IMR-90 (cell line): ENCODE measurements around the gene IL17D. TPM values are rescaled to one million over a fixed set of nuclear protein-coding genes. Genes with fewer than 3 reads are reported as not detected.

Experiments used
- ATAC-seq: fragments of 200-7000 bp; cut with Tn5 transposase; 2 replicates; pipeline ENCODE4 v1.9.1; 2020; ENCODE audit warnings: low read depth, mild to moderate bottlenecking, moderate library complexity
- BruUV-seq: library from RNA; stranded (reverse); fragments of 400-500 nt; replicated peaks from 2 replicates; lab custom pipeline; 2021; lab: Mats Ljungman, UMichigan
- CTCF ChIA-PET: fragments of 300-600 bp; formaldehyde crosslinking; extraction: SDS; loops from one replicate; lab custom pipeline; 2021; ENCODE audit warnings: antibody characterized with exemption; lab: Yijun Ruan, JAX
- POLR2A ChIA-PET: fragments of 300-600 bp; sonication (Branson Sonifier 250); formaldehyde crosslinking; loops from one replicate; lab custom pipeline; 2022; ENCODE audit warnings: antibody characterized with exemption; ENCODE audit not compliant: unreplicated experiment; lab: Charles Lee
- DNase-seq: peaks from one replicate; pipeline ENCODE4 v3.0.0; 2013
- H2AFZ ChIP-seq: replicated peaks from 2 replicates; pipeline ENCODE3; 2013; ENCODE audit warnings: low read length, mild to moderate bottlenecking; ENCODE audit not compliant: poor library complexity
- H2AK5ac ChIP-seq: 2 replicates; pipeline ENCODE4 v1.6.1; 2013; ENCODE audit warnings: low read depth, low read length, inconsistent platforms
- H2AK9ac ChIP-seq: replicated peaks from 2 replicates; pipeline ENCODE3; 2013; ENCODE audit warnings: mild to moderate bottlenecking, low read depth, low read length, moderate library complexity; ENCODE audit not compliant: poor library complexity
- H2BK120ac ChIP-seq: 2 replicates; pipeline ENCODE4 v1.6.1; 2013; ENCODE audit warnings: low read depth, low read length, inconsistent platforms
- H2BK15ac ChIP-seq: 3 replicates; pipeline ENCODE4 v1.6.1; 2013; ENCODE audit warnings: low read depth, low read length, inconsistent platforms
- H2BK20ac ChIP-seq: 2 replicates; pipeline ENCODE4 v1.6.1; 2013; ENCODE audit warnings: low read depth, mild to moderate bottlenecking, inconsistent platforms, low read length, moderate library complexity
- H2BK5ac ChIP-seq: 2 replicates; pipeline ENCODE4 v1.6.1; 2013; ENCODE audit warnings: mild to moderate bottlenecking, low read depth, low read length, inconsistent platforms; ENCODE audit not compliant: poor library complexity, severe bottlenecking
- H3K14ac ChIP-seq: replicated peaks from 2 replicates; pipeline ENCODE4 v1.6.1; 2013; ENCODE audit warnings: low read depth, low read length, inconsistent platforms
- H3K18ac ChIP-seq: 2 replicates; pipeline ENCODE4 v1.6.1; 2013; ENCODE audit warnings: low read depth, low read length, control low read depth
- H3K23ac ChIP-seq: 2 replicates; pipeline ENCODE4 v1.6.1; 2013; ENCODE audit warnings: low read depth, low read length, inconsistent platforms
- H3K27ac ChIP-seq: 2 replicates; pipeline ENCODE4 v1.5.1; 2013; ENCODE audit warnings: mild to moderate bottlenecking, control low read depth, low read length; ENCODE audit not compliant: insufficient read depth
- H3K27me3 ChIP-seq: 2 replicates; pipeline ENCODE4 v1.6.1; 2013; ENCODE audit warnings: low read length; ENCODE audit not compliant: control insufficient read depth, insufficient read depth
- H3K36me3 ChIP-seq: 2 replicates; pipeline ENCODE4 v1.6.1; 2013; ENCODE audit warnings: low read length, mixed read lengths; ENCODE audit not compliant: control insufficient read depth, insufficient read depth
- H3K4ac ChIP-seq: 2 replicates; pipeline ENCODE4 v1.6.1; 2013; ENCODE audit warnings: low read depth, low read length, inconsistent platforms
- H3K4me1 ChIP-seq: 2 replicates; pipeline ENCODE4 v1.6.1; 2013; ENCODE audit warnings: low read length, mixed read lengths; ENCODE audit not compliant: control insufficient read depth, insufficient read depth
- H3K4me2 ChIP-seq: 2 replicates; pipeline ENCODE4 v1.6.1; 2013; ENCODE audit warnings: low read depth, mild to moderate bottlenecking, control low read depth, low read length, moderate library complexity
- H3K4me3 ChIP-seq: 2 replicates; pipeline ENCODE4 v1.5.1; 2013; ENCODE audit warnings: low read depth, mild to moderate bottlenecking, control low read depth, low read length, moderate library complexity; ENCODE audit not compliant: insufficient read depth
- H3K56ac ChIP-seq: 2 replicates; pipeline ENCODE4 v1.6.1; 2013; ENCODE audit warnings: low read length, inconsistent platforms; ENCODE audit not compliant: insufficient read depth; ENCODE audit errors: extremely low read depth
- H3K79me1 ChIP-seq, 2 experiments: 2 replicates each; pipeline ENCODE4 v1.6.1; 2013; ENCODE audit warnings: low read length in 2 of 2, inconsistent platforms in 1 of 2, low read depth in 1 of 2
- H3K9ac ChIP-seq: 2 replicates; pipeline ENCODE4 v1.6.1; 2013; ENCODE audit warnings: low read depth, low read length, control low read depth
- H3K9me1 ChIP-seq: 2 replicates; pipeline ENCODE4 v1.6.1; 2013; ENCODE audit warnings: low read length, inconsistent platforms; ENCODE audit not compliant: insufficient read depth
- H3K9me3 ChIP-seq: 2 replicates; pipeline ENCODE4 v1.6.1; 2013; ENCODE audit warnings: low read length; ENCODE audit not compliant: control insufficient read depth, insufficient read depth
- H4K20me1 ChIP-seq: 2 replicates; pipeline ENCODE4 v1.6.1; 2013; ENCODE audit warnings: low read length, inconsistent platforms; ENCODE audit not compliant: insufficient read depth
- H4K5ac ChIP-seq: 2 replicates; pipeline ENCODE4 v1.6.1; 2013; ENCODE audit warnings: mild to moderate bottlenecking, low read depth, low read length, control low read depth
- H4K8ac ChIP-seq, 2 experiments: 2 replicates each; pipeline ENCODE4 v1.6.1; 2013; ENCODE audit warnings: low read depth in 2 of 2, low read length in 2 of 2, control low read depth in 1 of 2, inconsistent platforms in 1 of 2
- H4K91ac ChIP-seq: 2 replicates; pipeline ENCODE4 v1.6.1; 2013; ENCODE audit warnings: low read depth, low read length, inconsistent platforms; ENCODE audit not compliant: insufficient read depth
- MXI1 ChIP-seq: IDR thresholded peaks from 2 replicates; pipeline ENCODE4 v1.6.1; 2012; ENCODE audit warnings: low read depth, mild to moderate bottlenecking, low read length, moderate library complexity, borderline replicate concordance
- USF2 ChIP-seq: fragments of 150-350 bp; IDR thresholded peaks from 2 replicates; pipeline ENCODE4 v1.6.1; 2017; ENCODE audit warnings: mild to moderate bottlenecking, antibody characterized with exemption, low read length, low read depth
- WGBS, 2 experiments: methylation state at CpG; one replicate each; pipeline versions ENCODE4 v1.1.5 to v1.1.7; 2013; ENCODE audit warnings: missing lambda C conversion rate in 2 of 2; ENCODE audit not compliant: insufficient read length in 1 of 2; ENCODE audit errors: extremely low coverage in 2 of 2; 5-methylcytosine and 5-hydroxymethylcytosine counted together
- dilution Hi-C: fragments of 300-500 bp; cut with HindIII; formaldehyde crosslinking; loops from one replicate; pipeline ENCODE4 v1.14.3; 2018; ENCODE audit warnings: low sequenced_read_pairs; ENCODE audit not compliant: unreplicated experiment
- in situ Hi-C: fragments of 300-500 bp; cut with MboI; formaldehyde crosslinking; loops from 3 replicates; pipeline ENCODE4 v1.14.3; 2019; ENCODE audit warnings: low sequenced_read_pairs, inconsistent platforms, mixed read lengths
- intact Hi-C: fragments of 100-400 bp; cut with micrococcal nuclease; formaldehyde crosslinking; loops from 2 replicates; pipeline ENCODE4 v1.10.0; 2022
- polyA plus RNA-seq, 3 experiments: library from polyadenylated mRNA; depleted of rRNA; stranded (reverse); fragments of >200 nt; gene quantifications; 2 replicates each; pipeline ENCODE4 v1.2.3, GENCODE V29; 2012; ENCODE audit warnings: low replicate concordance in 1 of 3
- total RNA-seq: library from RNA; depleted of rRNA; stranded (reverse); fragments of >200 nt; gene quantifications from 2 replicates; pipeline ENCODE4 v1.2.3, GENCODE V29; 2012
- TF ChIP-seq, protein P1 (sequence below): conservative IDR thresholded peaks from 2 replicates; pipeline ENCODE4 v1.5.1; 2012; ENCODE audit warnings: mild to moderate bottlenecking, low read depth, low read length, improper control_type of control experiment

The IL17D gene
- total and polyA plus RNA-seq, 2 of the 4 experiments (the other 2 are of a cell fraction): 0.72 to 1.4 TPM

DNA sequence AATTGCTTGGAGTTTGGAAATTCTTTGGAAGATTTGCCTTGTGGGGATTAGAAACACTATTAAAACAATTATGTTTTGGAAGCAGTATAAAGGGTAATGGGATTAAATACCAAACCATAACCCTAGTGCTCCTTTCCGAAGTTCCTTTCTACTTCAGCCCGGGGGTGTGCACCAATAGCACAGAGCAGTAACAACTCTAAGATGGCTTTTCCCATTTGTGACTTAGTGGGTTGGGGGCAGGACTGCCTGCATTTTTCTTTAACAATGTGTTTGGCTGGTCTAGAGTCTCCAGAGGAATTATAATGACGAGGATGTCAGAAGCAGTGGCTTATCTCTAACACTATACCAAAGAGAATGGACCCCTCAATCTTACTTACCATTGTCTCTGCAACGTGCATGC, 11.9 kb upstream of the IL17D start:
- BruUV-seq: no TSS peak

More for the DNA sequence above, 11.9 kb upstream of the IL17D start:
- WGBS, 2 experiments: no CpG with 5 or more reads among the region's 4 CpGs
- intact Hi-C loops: no loop called here
- H3K4me1 ChIP-seq: peaks cover 2% of the 10 kb centered on the region; the same call in 1 of the 2 replicates
- DNase-seq (no peak), ATAC-seq (no peak)
- H3K4me2 ChIP-seq: no peak overlapping the region
- no peak overlapping the region for H2AK5ac ChIP-seq
- POLR2A ChIA-PET: no interaction called here
- H3K18ac ChIP-seq: no peak overlapping the region
- H4K5ac ChIP-seq: no peak overlapping the region
- in situ Hi-C loops: no loop called here
- no peak overlapping the region for H2AFZ ChIP-seq
- no peak overlapping the region for H4K8ac ChIP-seq
- no peak overlapping the region for H3K9ac ChIP-seq
- H3K4ac ChIP-seq: no peak overlapping the region
- no peak overlapping the region for H2BK5ac ChIP-seq
- H3K9me3 ChIP-seq: no peaks in the 10 kb centered on the region
- H3K36me3 ChIP-seq: no peaks in the 10 kb centered on the region
- no peak overlapping the region for H2AK9ac ChIP-seq
- no peak overlapping the region for H2BK120ac ChIP-seq
- H3K56ac ChIP-seq: no peak overlapping the region
- no peaks in the 10 kb centered on the region for H3K9me1 ChIP-seq
- no peak overlapping the region for H3K27ac ChIP-seq
- H3K14ac ChIP-seq: no peak overlapping the region
- CTCF ChIA-PET: no interaction called here
- no peak overlapping the region for H2BK15ac ChIP-seq
- H4K91ac ChIP-seq: no peak overlapping the region
- H3K27me3 ChIP-seq: no peaks in the 10 kb centered on the region
- H3K79me1 ChIP-seq: no peaks in the 10 kb centered on the region
- H2BK20ac ChIP-seq: no peak overlapping the region
- dilution Hi-C loops: no loop called here
- TF ChIP-seq USF2: no peak
- TF ChIP-seq, protein P1, sequence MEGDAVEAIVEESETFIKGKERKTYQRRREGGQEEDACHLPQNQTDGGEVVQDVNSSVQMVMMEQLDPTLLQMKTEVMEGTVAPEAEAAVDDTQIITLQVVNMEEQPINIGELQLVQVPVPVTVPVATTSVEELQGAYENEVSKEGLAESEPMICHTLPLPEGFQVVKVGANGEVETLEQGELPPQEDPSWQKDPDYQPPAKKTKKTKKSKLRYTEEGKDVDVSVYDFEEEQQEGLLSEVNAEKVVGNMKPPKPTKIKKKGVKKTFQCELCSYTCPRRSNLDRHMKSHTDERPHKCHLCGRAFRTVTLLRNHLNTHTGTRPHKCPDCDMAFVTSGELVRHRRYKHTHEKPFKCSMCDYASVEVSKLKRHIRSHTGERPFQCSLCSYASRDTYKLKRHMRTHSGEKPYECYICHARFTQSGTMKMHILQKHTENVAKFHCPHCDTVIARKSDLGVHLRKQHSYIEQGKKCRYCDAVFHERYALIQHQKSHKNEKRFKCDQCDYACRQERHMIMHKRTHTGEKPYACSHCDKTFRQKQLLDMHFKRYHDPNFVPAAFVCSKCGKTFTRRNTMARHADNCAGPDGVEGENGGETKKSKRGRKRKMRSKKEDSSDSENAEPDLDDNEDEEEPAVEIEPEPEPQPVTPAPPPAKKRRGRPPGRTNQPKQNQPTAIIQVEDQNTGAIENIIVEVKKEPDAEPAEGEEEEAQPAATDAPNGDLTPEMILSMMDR: no peak
- no peak for TF ChIP-seq MXI1
- no peak overlapping the region for H3K23ac ChIP-seq
- H4K20me1 ChIP-seq: no peaks in the 10 kb centered on the region
- no peak overlapping the region for H3K4me3 ChIP-seq
